ENCODE data around the gene FOCAD. TPM values are rescaled to one million over a fixed set of nuclear protein-coding genes. Genes with fewer than 3 reads are reported as not detected.

Gene FOCAD
- total RNA-seq, 8 experiments from 2014 or later = 23.1 to 59.7 (median 43.2) TPM

- H3K27ac ChIP-seq = no peak overlapping the region
- 14 to 100% (median 79%) methylated on average over 1 to 3 of the region's 3 CpGs; no CpG with 5 or more reads in 2 of the 10 experiments for WGBS, 10 experiments
- in situ Hi-C loops (cut with MboI; ENCODE audit: low pct_unique_long_range_greater_than_20kb in 2 of 9, low sequenced_read_pairs in 9 of 9, unreplicated experiment in 9 of 9) = no loop called here
- H3K4me1 ChIP-seq (replicated peaks in 1 of 2) = peaks cover 4 to 10% of the 10 kb centered on the region in 2 donors
- H3K4me3 ChIP-seq = no peak overlapping the region
- ATAC-seq (replicated peaks in 6 of 8) = no peak
Measured at GRCh38 chr9:20837166-20837565, 153.1 kb downstream of the FOCAD start.

DNA sequence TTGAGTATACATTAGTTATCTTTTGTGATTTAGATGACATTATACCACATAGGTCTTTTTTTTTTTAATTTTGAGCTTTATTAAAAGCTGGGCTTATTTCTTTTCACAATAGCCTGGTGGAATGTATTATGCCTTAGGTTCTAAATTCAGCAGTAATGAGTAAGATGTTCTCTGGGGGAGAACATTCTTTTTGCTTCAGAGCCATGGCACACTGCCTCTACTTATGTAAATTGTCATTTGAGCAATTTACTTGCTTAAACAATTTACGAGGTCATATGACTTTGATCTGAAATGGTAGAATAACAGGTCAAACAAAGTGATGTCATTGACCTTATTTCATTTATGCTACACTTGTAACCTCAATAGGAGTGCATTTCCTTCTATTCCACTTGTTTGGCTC lies 154.2 kb downstream of the FOCAD start:
- WGBS, 10 experiments = 38 to 83% (median 80%) methylated on average over 1 of the region's 1 CpG; no CpG with 5 or more reads in 4 of the 10 experiments
- in situ Hi-C loops (cut with MboI; ENCODE audit: low pct_unique_long_range_greater_than_20kb in 2 of 9, low sequenced_read_pairs in 9 of 9, unreplicated experiment in 9 of 9) = no loop called here
- peak in 1 of 8 experiments; percentile 26 for ATAC-seq (replicated peaks in 6 of 8)
- H3K27ac ChIP-seq = no peak overlapping the region
- peaks cover 4 to 10% of the 10 kb centered on the region in 2 donors for H3K4me1 ChIP-seq (replicated peaks in 1 of 2)
- no peak overlapping the region for H3K4me3 ChIP-seq

GRCh38 chr9:20844916-20845315 lies 160.9 kb downstream of the FOCAD start:
- peaks cover 0 to 6% of the 10 kb centered on the region in 2 donors for H3K4me1 ChIP-seq (replicated peaks in 1 of 2)
- WGBS, 10 experiments = 88 to 100% (median 95%) methylated on average over 2 of the region's 2 CpGs; no CpG with 5 or more reads in 1 of the 10 experiments
- no peak overlapping the region for H3K4me3 ChIP-seq
- H3K27ac ChIP-seq = no peak overlapping the region
- ATAC-seq (replicated peaks in 6 of 8) = no peak
- in situ Hi-C loops (cut with MboI; ENCODE audit: low pct_unique_long_range_greater_than_20kb in 2 of 9, low sequenced_read_pairs in 9 of 9, unreplicated experiment in 9 of 9) = no loop called here

- in situ Hi-C loops (cut with MboI; ENCODE audit: low pct_unique_long_range_greater_than_20kb in 2 of 9, low sequenced_read_pairs in 9 of 9, unreplicated experiment in 9 of 9) = no loop called here
- peaks cover 0 to 9% of the 10 kb centered on the region in 2 donors for H3K4me1 ChIP-seq (replicated peaks in 1 of 2)
- WGBS, 10 experiments = 60 to 100% (median 89%) methylated on average over 1 to 2 of the region's 2 CpGs; no CpG with 5 or more reads in 3 of the 10 experiments
Measured at GRCh38 chr9:20848490-20848889, 164.4 kb downstream of the FOCAD start.

GRCh38 chr9:20853866-20854265 lies 169.8 kb downstream of the FOCAD start:
- H3K4me3 ChIP-seq = no peak overlapping the region

More at GRCh38 chr9:20848490-20848889, 164.4 kb downstream of the FOCAD start:
- Histone ChIP-seq H3K4me3 (no peak overlapping the region), H3K27ac (no peak overlapping the region)
- ATAC-seq (replicated peaks in 6 of 8) = no peak

GRCh38 chr9:20854444-20854843 lies 170.4 kb downstream of the FOCAD start:
- H3K27ac ChIP-seq = no peak overlapping the region
- ATAC-seq (replicated peaks in 6 of 8) = peak in 1 of 8 experiments; percentile 34
- H3K4me3 ChIP-seq = no peak overlapping the region
- peaks cover 3 to 16% of the 10 kb centered on the region in 2 donors for H3K4me1 ChIP-seq (replicated peaks in 1 of 2)
- in situ Hi-C loops (cut with MboI; ENCODE audit: low pct_unique_long_range_greater_than_20kb in 2 of 9, low sequenced_read_pairs in 9 of 9, unreplicated experiment in 9 of 9) = no loop called here
- WGBS, 10 experiments = 17 to 100% (median 67%) methylated on average over 1 to 4 of the region's 4 CpGs; no CpG with 5 or more reads in 1 of the 10 experiments

More at GRCh38 chr9:20853866-20854265, 169.8 kb downstream of the FOCAD start:
- in situ Hi-C loops (cut with MboI; ENCODE audit: low pct_unique_long_range_greater_than_20kb in 2 of 9, low sequenced_read_pairs in 9 of 9, unreplicated experiment in 9 of 9) = no loop called here
- ATAC-seq (replicated peaks in 6 of 8) = no peak
- H3K27ac ChIP-seq = no peak overlapping the region
- WGBS, 10 experiments = 12 to 100% (median 56%) methylated on average over 1 to 2 of the region's 2 CpGs; no CpG with 5 or more reads in 1 of the 10 experiments
- peaks cover 3 to 16% of the 10 kb centered on the region in 2 donors for H3K4me1 ChIP-seq (replicated peaks in 1 of 2)

DNA sequence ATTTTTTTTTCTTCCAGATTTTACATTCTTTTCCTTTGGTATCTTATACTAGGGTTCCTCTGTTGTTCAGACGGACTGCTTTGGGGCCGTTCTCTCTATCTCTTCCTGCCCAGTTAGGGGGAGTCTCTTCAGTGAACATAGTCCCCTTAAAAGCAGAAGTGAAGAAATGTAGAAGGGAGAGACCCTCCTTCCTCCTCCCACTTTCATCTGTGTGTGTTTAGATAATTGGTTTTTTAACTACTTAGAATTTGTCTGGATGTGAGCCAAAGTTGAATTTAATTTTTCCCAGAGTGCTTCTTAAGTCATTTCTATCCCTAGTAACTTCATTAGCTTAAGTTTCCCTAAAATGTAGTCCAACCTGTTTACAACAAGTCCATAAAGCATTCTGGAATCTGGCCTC lies 179.9 kb downstream of the FOCAD start:
- Histone ChIP-seq H3K27ac (no peak overlapping the region), H3K4me1 (replicated peaks in 1 of 2) (no peaks in the 10 kb centered on the region), H3K4me3 (no peak overlapping the region)
- ATAC-seq (replicated peaks in 6 of 8) = no peak
- in situ Hi-C loops (cut with MboI; ENCODE audit: low pct_unique_long_range_greater_than_20kb in 2 of 9, low sequenced_read_pairs in 9 of 9, unreplicated experiment in 9 of 9) = no loop called here
- 33 to 100% (median 88%) methylated on average over 1 to 2 of the region's 2 CpGs for WGBS, 10 experiments

GRCh38 chr9:20865347-20865746 lies 181.3 kb downstream of the FOCAD start:
- in situ Hi-C loops (cut with MboI; ENCODE audit: low pct_unique_long_range_greater_than_20kb in 2 of 9, low sequenced_read_pairs in 9 of 9, unreplicated experiment in 9 of 9) = no loop called here
- no peak overlapping the region for H3K4me3 ChIP-seq
- 70 to 100% (median 87%) methylated on average over 1 to 4 of the region's 4 CpGs; no CpG with 5 or more reads in 4 of the 10 experiments for WGBS, 10 experiments

GRCh38 chr9:20870115-20870514 lies 186.1 kb downstream of the FOCAD start:
- Histone ChIP-seq H3K4me1 (replicated peaks in 1 of 2) (peaks cover 0 to 3% of the 10 kb centered on the region in 2 donors), H3K27ac (no peak overlapping the region), H3K4me3 (no peak overlapping the region)
- peak in 3 of 8 experiments; percentile 16 to 68 (median 62) for ATAC-seq (replicated peaks in 6 of 8)
- WGBS, 10 experiments = 35 to 100% (median 85%) methylated on average over 1 to 4 of the region's 4 CpGs; no CpG with 5 or more reads in 1 of the 10 experiments
- in situ Hi-C loops (cut with MboI; ENCODE audit: low pct_unique_long_range_greater_than_20kb in 2 of 9, low sequenced_read_pairs in 9 of 9, unreplicated experiment in 9 of 9) = no loop called here

More at GRCh38 chr9:20865347-20865746, 181.3 kb downstream of the FOCAD start:
- H3K27ac ChIP-seq = no peak overlapping the region
- ATAC-seq (replicated peaks in 6 of 8) = no peak
- H3K4me1 ChIP-seq (replicated peaks in 1 of 2) = no peaks in the 10 kb centered on the region

DNA sequence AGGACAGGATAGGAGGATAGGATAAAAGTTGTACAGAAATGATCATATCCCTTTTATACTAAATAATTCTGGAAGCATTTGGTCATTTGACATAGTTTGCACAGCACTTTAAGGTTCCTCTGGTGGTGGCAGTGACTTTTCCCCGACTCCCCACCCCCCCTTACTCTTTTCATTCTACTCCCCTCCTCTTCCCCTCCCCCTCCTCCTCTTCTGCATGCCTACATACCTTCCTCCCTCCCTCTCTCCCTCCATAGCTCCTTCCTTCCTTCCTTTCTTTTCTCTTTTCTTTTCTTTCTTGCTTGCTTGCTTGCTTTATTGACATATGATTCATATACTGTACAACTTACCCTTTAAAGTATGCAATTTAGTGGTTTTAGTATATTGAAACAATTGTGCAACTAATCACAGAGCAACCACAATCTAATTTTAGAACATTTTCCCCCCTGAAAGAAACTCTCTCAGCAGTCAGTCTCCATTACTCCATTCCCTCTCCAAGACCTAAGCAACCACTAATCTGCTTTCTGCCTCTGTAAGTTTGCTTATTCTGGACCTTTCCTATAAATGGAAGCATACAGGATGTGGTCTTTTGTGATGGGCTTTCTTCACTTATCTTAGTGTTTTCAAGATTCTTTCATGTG lies 188.4 kb downstream of the FOCAD start:
- no CpG with 5 or more reads among the region's 1 CpG for WGBS, 10 experiments
- H3K4me1 ChIP-seq (replicated peaks in 1 of 2) = peaks cover 0 to 3% of the 10 kb centered on the region in 2 donors
- no peak overlapping the region for H3K27ac ChIP-seq
- ATAC-seq (replicated peaks in 6 of 8) = peak in 1 of 8 experiments; percentile 28
- in situ Hi-C loops (cut with MboI; ENCODE audit: low pct_unique_long_range_greater_than_20kb in 2 of 9, low sequenced_read_pairs in 9 of 9, unreplicated experiment in 9 of 9) = no loop called here
- no peak overlapping the region for H3K4me3 ChIP-seq

DNA sequence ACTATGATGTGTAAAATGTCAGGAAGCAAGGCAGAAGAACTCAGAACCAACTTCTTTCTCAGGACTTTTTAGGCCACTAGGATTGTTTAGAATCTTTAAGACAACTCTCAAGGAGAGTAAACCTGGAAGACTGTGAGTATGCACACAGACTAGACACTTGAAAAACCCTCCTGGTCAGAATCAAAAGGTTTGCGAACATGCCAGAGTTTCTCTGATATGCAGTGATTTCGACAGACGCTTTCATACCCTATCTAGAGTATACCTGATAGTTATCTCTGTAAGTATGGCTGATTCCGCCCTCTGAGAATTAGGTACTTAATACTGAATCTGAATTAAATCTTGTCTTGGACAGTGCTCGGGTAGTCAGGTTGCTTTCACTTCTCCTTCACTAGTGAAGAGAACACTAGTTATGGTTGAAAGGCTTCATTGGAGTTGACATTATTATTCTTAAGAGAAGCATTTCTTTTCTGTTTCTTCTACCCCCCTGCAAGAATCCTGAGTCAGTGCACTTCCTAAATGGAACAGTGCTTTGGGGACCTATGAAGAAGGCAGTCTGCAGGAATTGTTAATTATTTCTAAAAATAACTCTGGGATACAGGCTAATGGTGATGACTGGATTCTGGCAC lies 189.3 kb downstream of the FOCAD start:
- no peak overlapping the region for H3K27ac ChIP-seq
- 80 to 100% (median 90%) methylated on average over 1 to 5 of the region's 5 CpGs; no CpG with 5 or more reads in 2 of the 10 experiments for WGBS, 10 experiments
- in situ Hi-C loops (cut with MboI; ENCODE audit: low pct_unique_long_range_greater_than_20kb in 2 of 9, low sequenced_read_pairs in 9 of 9, unreplicated experiment in 9 of 9) = no loop called here
- H3K4me3 ChIP-seq = no peak overlapping the region
- peak in 1 of 8 experiments; percentile 31 for ATAC-seq (replicated peaks in 6 of 8)
- peaks cover 0 to 3% of the 10 kb centered on the region in 2 donors for H3K4me1 ChIP-seq (replicated peaks in 1 of 2)

GRCh38 chr9:20880271-20880670 lies 196.2 kb downstream of the FOCAD start:
- 69 to 100% (median 89%) methylated on average over 2 of the region's 2 CpGs; no CpG with 5 or more reads in 4 of the 10 experiments for WGBS, 10 experiments
- Histone ChIP-seq H3K27ac (no peak overlapping the region), H3K4me3 (no peak overlapping the region), H3K4me1 (replicated peaks in 1 of 2) (no peaks in the 10 kb centered on the region)
- ATAC-seq (replicated peaks in 6 of 8) = no peak
- in situ Hi-C loops (cut with MboI; ENCODE audit: low pct_unique_long_range_greater_than_20kb in 2 of 9, low sequenced_read_pairs in 9 of 9, unreplicated experiment in 9 of 9) = loop anchor here in 1 of 9 experiments (25.0 kb wide), 1 partner anchor 232 kb away; no protein-coding TSS in a partner anchor

DNA sequence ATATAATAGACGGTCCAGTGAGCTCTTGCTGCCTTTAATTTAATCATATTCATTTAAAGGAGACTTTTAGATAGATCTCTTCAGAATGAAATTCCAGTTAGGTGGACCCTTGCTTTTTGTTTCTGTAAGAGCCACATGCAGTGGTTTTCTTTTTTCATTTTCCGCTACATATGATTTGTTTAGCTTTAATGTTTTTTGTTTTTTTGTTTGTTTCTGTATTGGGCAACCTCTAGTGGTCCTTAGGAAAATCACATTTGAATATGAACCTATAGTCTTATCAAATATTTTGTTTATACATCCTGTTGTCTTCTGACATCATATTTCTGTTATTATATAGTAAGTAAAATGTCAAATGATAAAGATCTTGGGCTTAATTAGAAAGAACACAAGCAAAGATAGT lies 196.6 kb downstream of the FOCAD start:
- in situ Hi-C loops (cut with MboI; ENCODE audit: low pct_unique_long_range_greater_than_20kb in 2 of 9, low sequenced_read_pairs in 9 of 9, unreplicated experiment in 9 of 9) = loop anchor here in 1 of 9 experiments (25.0 kb wide), 1 partner anchor 232 kb away; no protein-coding TSS in a partner anchor
- H3K4me3 ChIP-seq = no peak overlapping the region
- WGBS, 10 experiments = 93 to 100% (median 100%) methylated on average over 1 to 2 of the region's 2 CpGs; no CpG with 5 or more reads in 1 of the 10 experiments
- ATAC-seq (replicated peaks in 6 of 8) = no peak
- no peaks in the 10 kb centered on the region for H3K4me1 ChIP-seq (replicated peaks in 1 of 2)
- H3K27ac ChIP-seq = no peak overlapping the region

Measured in motor neuron (in vitro differentiated cells).